HFFc6 (cell line): ENCODE data around the gene SLC16A11. TPM values are rescaled to one million over a fixed set of nuclear protein-coding genes. Genes with fewer than 3 reads are reported as not detected.
A peak's percentile ranks its signal among the peaks of the same experiment; 100 is the strongest.

ENCODE experiments used
- DNase-seq: peaks from one replicate; pipeline ENCODE4 v3.0.0-alpha.2; 2018
- H3K27ac Mint-ChIP-seq: 2 replicates; pipeline ENCODE4 v1.8.0; 2020; ENCODE audit warnings: mild to moderate bottlenecking, mixed read lengths
- H3K27me3 Mint-ChIP-seq: 2 replicates; pipeline ENCODE4 v1.8.0; 2021; ENCODE audit warnings: mild to moderate bottlenecking, moderate library complexity, mixed read lengths; ENCODE audit not compliant: insufficient read depth
- H3K36me3 Mint-ChIP-seq: 2 replicates; pipeline ENCODE4 v1.8.0; 2021; ENCODE audit warnings: low read depth, mixed read lengths
- H3K4me1 Mint-ChIP-seq: 2 replicates; pipeline ENCODE4 v1.8.0; 2020; ENCODE audit warnings: low read depth, mixed read lengths
- H3K4me3 Mint-ChIP-seq: 2 replicates; pipeline ENCODE4 v1.8.0; 2020; ENCODE audit warnings: mild to moderate bottlenecking, moderate library complexity, mixed read lengths
- H3K9me3 Mint-ChIP-seq: 2 replicates; pipeline ENCODE4 v1.8.0; 2020; ENCODE audit warnings: mild to moderate bottlenecking, mixed read lengths
- CTCF ChIP-seq: fragments of 200-600 bp; sonication (generic); IDR thresholded peaks from 2 replicates; pipeline ENCODE4 v1.5.0; 2021; ENCODE audit warnings: antibody characterized with exemption, mild to moderate bottlenecking
- total RNA-seq, 6 experiments: library from RNA; stranded (reverse); fragmentation: NEBNext Ultra II Directional; extraction: Animal tissue kit (Norgen Biotek cat#: 25700); gene quantifications; 2 replicates in 1 of 6; 3 replicates in 5 of 6; pipeline ENCODE4 v1.2.3, GENCODE V29; 2021

The SLC16A11 gene
- total RNA-seq, 6 experiments from 2014 or later = not detected

GRCh38 chr17:7042501-7043181 is 1.3 kb downstream of the SLC16A11 start:
- no peak for DNase-seq
- Mint-ChIP-seq H3K9me3 (no peaks in the 10 kb centered on the region), H3K4me3 (no peak overlapping the region), H3K4me1 (peaks cover 12% of the 10 kb centered on the region), H3K36me3 (no peaks in the 10 kb centered on the region), H3K27ac (no peak overlapping the region), H3K27me3 (peaks cover 21% of the 10 kb centered on the region)
- TF ChIP-seq CTCF = no peak

- TF ChIP-seq CTCF = no peak
- Mint-ChIP-seq H3K27me3 (peaks cover 21% of the 10 kb centered on the region), H3K9me3 (no peaks in the 10 kb centered on the region), H3K4me3 (no peak overlapping the region), H3K36me3 (no peaks in the 10 kb centered on the region), H3K4me1 (peaks cover 10% of the 10 kb centered on the region), H3K27ac (no peak overlapping the region)
- no peak for DNase-seq
Observed at GRCh38 chr17:7041607-7042500, 2.0 kb downstream of the SLC16A11 start.

GRCh38 chr17:7039832-7040231 is 4.1 kb downstream of the SLC16A11 start:
- Mint-ChIP-seq H3K27me3 (peaks cover 10% of the 10 kb centered on the region), H3K4me1 (peaks cover 8% of the 10 kb centered on the region), H3K36me3 (no peaks in the 10 kb centered on the region), H3K9me3 (no peaks in the 10 kb centered on the region), H3K4me3 (no peak overlapping the region), H3K27ac (no peak overlapping the region)
- no peak for TF ChIP-seq CTCF
- DNase-seq = no peak

GRCh38 chr17:7038025-7038862 is 5.6 kb downstream of the SLC16A11 start:
- peaks cover 8% of the 10 kb centered on the region for H3K4me1 Mint-ChIP-seq
- no peak; the same call in 1 of the 2 replicates for TF ChIP-seq CTCF

GRCh38 chr17:7035591-7036368 is 8.1 kb downstream of the SLC16A11 start, which contains the start of gene SLC16A13:
Gene SLC16A13, plus strand, starts transcription at chr17:7036015. Its CDS starts 368 bp downstream, at chr17:7036383.
- Mint-ChIP-seq H3K27me3 (peaks cover 3% of the 10 kb centered on the region), H3K4me3 (peak within 1 kb of the TSS; percentile 94), H3K9me3 (no peaks in the 10 kb centered on the region), H3K36me3 (no peaks in the 10 kb centered on the region), H3K4me1 (peaks cover 12% of the 10 kb centered on the region), H3K27ac (peak within 1 kb of the TSS; percentile 91)
- TF ChIP-seq CTCF = no peak
- peak; percentile 95 for DNase-seq

More at GRCh38 chr17:7038025-7038862, 5.6 kb downstream of the SLC16A11 start:
- Mint-ChIP-seq H3K27me3 (peaks cover 9% of the 10 kb centered on the region), H3K9me3 (no peaks in the 10 kb centered on the region), H3K4me3 (no peak overlapping the region), H3K36me3 (no peaks in the 10 kb centered on the region), H3K27ac (no peak overlapping the region)
- DNase-seq = no peak
